Measurements from ENCODE around the gene SLC35E4.
"Not testable (repeated sequence)": the region's sequence is repeated elsewhere in the genome, so short reads cannot be mapped to it uniquely, and the experiment has no call there.

SLC35E4 gene

GRCh38 chr22:30635273-30636225 is at the start of gene SLC35E4:
SLC35E4 (plus strand) TSS chr22:30635781; CDS start chr22:30636451, 670 bp downstream.
- DNase-seq (ENCODE audit: low read depth in 3 of 3) = peak; percentile 89 to 99 (median 91)

- no peak for DNase-seq (ENCODE audit: low read depth in 3 of 3)
These were observed 49.2 kb upstream of the SLC35E4 start for GRCh38 chr22:30586414-30586813.

GRCh38 chr22:30591191-30591587 is 44.4 kb upstream of the SLC35E4 start:
- no peak for DNase-seq (ENCODE audit: low read depth in 3 of 3)

GRCh38 chr22:30591588-30592359 is 43.8 kb upstream of the SLC35E4 start, which contains the start of gene PES1:
PES1 (minus strand) TSS chr22:30591910; CDS start chr22:30591833, 77 bp downstream.
- DNase-seq (ENCODE audit: low read depth in 3 of 3) = peak; percentile 86 to 92 (median 90)

GRCh38 chr22:30592360-30592713 is 43.2 kb upstream of the SLC35E4 start:
- DNase-seq (ENCODE audit: low read depth in 3 of 3) = not testable (repeated sequence)

- DNase-seq (ENCODE audit: low read depth in 3 of 3) = no peak
These were observed 39.4 kb upstream of the SLC35E4 start for GRCh38 chr22:30596199-30596598.

GRCh38 chr22:30596886-30597285 is 38.7 kb upstream of the SLC35E4 start:
- DNase-seq (ENCODE audit: low read depth in 3 of 3) = no peak

- DNase-seq (ENCODE audit: low read depth in 3 of 3) = no peak
These were observed 36.6 kb upstream of the SLC35E4 start for GRCh38 chr22:30598986-30599385.

GRCh38 chr22:30600921-30601320 is 34.7 kb upstream of the SLC35E4 start:
- no peak for DNase-seq (ENCODE audit: low read depth in 3 of 3)

- no peak for DNase-seq (ENCODE audit: low read depth in 3 of 3)
These were observed 34.1 kb upstream of the SLC35E4 start for GRCh38 chr22:30601464-30601863.

- DNase-seq (ENCODE audit: low read depth in 3 of 3) = no peak
These were observed 33.5 kb upstream of the SLC35E4 start for GRCh38 chr22:30602049-30602448.

- DNase-seq (ENCODE audit: low read depth in 3 of 3) = no peak
These were observed 31.8 kb upstream of the SLC35E4 start for GRCh38 chr22:30603801-30604200.

- DNase-seq (ENCODE audit: low read depth in 3 of 3) = no peak
These were observed 30.9 kb upstream of the SLC35E4 start for GRCh38 chr22:30604723-30605122.

GRCh38 chr22:30605449-30606110 is 30.0 kb upstream of the SLC35E4 start:
- peak in 2 of 3 donors; percentile 13 to 51 for DNase-seq (ENCODE audit: low read depth in 3 of 3)

- DNase-seq (ENCODE audit: low read depth in 3 of 3) = peak in 2 of 3 donors; percentile 9 to 37
These were observed 28.9 kb upstream of the SLC35E4 start, which contains the start of gene TCN2 for GRCh38 chr22:30606455-30607299. TCN2 (plus strand) TSS chr22:30607174; CDS start chr22:30607332, 158 bp downstream.

- no peak for DNase-seq (ENCODE audit: low read depth in 3 of 3)
These were observed 28.2 kb upstream of the SLC35E4 start for GRCh38 chr22:30607300-30607930.

GRCh38 chr22:30607939-30608338 is 27.6 kb upstream of the SLC35E4 start:
- no peak for DNase-seq (ENCODE audit: low read depth in 3 of 3)

- DNase-seq (ENCODE audit: low read depth in 3 of 3) = peak in 1 of 3 donors; percentile 12
These were observed 26.1 kb upstream of the SLC35E4 start for GRCh38 chr22:30609260-30610185.

GRCh38 chr22:30610299-30610698 is 25.3 kb upstream of the SLC35E4 start:
- no peak for DNase-seq (ENCODE audit: low read depth in 3 of 3)

Measured in stimulated activated CD4-positive, alpha-beta T cell treated with anti-CD3 and anti-CD28 coated beads, TNF-alpha, amount 100 ng/mL, for 48 hours (primary cell).